Measurements from ENCODE around the gene AQP11. TPM values are rescaled to one million over a fixed set of nuclear protein-coding genes. Genes with fewer than 3 reads are reported as not detected.
"Not testable (repeated sequence)": the region's sequence is repeated elsewhere in the genome, so short reads cannot be mapped to it uniquely, and the experiment has no call there.

AQP11 gene
- total RNA-seq, 1 experiment from 2014 or later: 2.2 TPM

GRCh38 chr11:77630157-77630710 lies 40.5 kb downstream of the AQP11 start:
- H3K36me3 ChIP-seq (ENCODE audit: low read depth, low read length): peaks cover 40% of the 10 kb centered on the region
- ChIA-PET POLR2A (ENCODE audit: unreplicated experiment) (interaction anchor here (0.6 kb wide), 1 partner anchor 28 kb away, joined by 4 read pairs; no protein-coding TSS in a partner anchor), CTCF (no interaction called here)
- no peaks in the 10 kb centered on the region for H3K27me3 ChIP-seq (ENCODE audit: low read length)
- H3K9me3 ChIP-seq (ENCODE audit: low read length): no peaks in the 10 kb centered on the region
- no peaks in the 10 kb centered on the region for H3K4me1 ChIP-seq (ENCODE audit: insufficient read depth, low read length)
- no peak overlapping the region for H3K9ac ChIP-seq (ENCODE audit: low read length)
- H4K20me1 ChIP-seq (ENCODE audit: low read length): peaks cover 9% of the 10 kb centered on the region; the same call in 1 of the 2 replicates
- intact Hi-C loops (cut with micrococcal nuclease): no loop called here
- BruUV-seq (replicated peaks): no TSS peak
- H3F3A ChIP-seq (ENCODE audit: low read length, unreplicated experiment): no peaks in the 10 kb centered on the region
- H3K9me2 ChIP-seq (replicated peaks; ENCODE audit: low read length): no peaks in the 10 kb centered on the region
- H2AFZ ChIP-seq (ENCODE audit: low read length): no peak overlapping the region
- no peak overlapping the region for H3K4me3 ChIP-seq (ENCODE audit: low read length)
- no peak for DNase-seq
- H3K4me2 ChIP-seq (ENCODE audit: low read length): no peak overlapping the region
- TF ChIP-seq, protein P1, sequence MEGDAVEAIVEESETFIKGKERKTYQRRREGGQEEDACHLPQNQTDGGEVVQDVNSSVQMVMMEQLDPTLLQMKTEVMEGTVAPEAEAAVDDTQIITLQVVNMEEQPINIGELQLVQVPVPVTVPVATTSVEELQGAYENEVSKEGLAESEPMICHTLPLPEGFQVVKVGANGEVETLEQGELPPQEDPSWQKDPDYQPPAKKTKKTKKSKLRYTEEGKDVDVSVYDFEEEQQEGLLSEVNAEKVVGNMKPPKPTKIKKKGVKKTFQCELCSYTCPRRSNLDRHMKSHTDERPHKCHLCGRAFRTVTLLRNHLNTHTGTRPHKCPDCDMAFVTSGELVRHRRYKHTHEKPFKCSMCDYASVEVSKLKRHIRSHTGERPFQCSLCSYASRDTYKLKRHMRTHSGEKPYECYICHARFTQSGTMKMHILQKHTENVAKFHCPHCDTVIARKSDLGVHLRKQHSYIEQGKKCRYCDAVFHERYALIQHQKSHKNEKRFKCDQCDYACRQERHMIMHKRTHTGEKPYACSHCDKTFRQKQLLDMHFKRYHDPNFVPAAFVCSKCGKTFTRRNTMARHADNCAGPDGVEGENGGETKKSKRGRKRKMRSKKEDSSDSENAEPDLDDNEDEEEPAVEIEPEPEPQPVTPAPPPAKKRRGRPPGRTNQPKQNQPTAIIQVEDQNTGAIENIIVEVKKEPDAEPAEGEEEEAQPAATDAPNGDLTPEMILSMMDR (conservative IDR thresholded peaks at IDR 0.05; ENCODE audit: low read depth, low read length): no peak
- TF ChIP-seq EZH2 (IDR thresholded peaks at IDR 0.05; ENCODE audit: low read length, unreplicated experiment) (no peak), EZH2phosphoT487 (IDR thresholded peaks at IDR 0.05; ENCODE audit: borderline replicate concordance, low read length) (no peak)
- no peak for ATAC-seq
- H3K79me2 ChIP-seq (ENCODE audit: low read length): peaks cover 73% of the 10 kb centered on the region
- H3K27ac ChIP-seq (ENCODE audit: low read length): no peak overlapping the region

- DNase-seq; H3K9me2 ChIP-seq (replicated peaks; ENCODE audit: low read length); H3K9ac ChIP-seq (ENCODE audit: low read length); H3K4me3 ChIP-seq (ENCODE audit: low read length); H3K4me2 ChIP-seq (ENCODE audit: low read length); CTCF ChIA-PET; H3F3A ChIP-seq (ENCODE audit: low read length, unreplicated experiment); ATAC-seq; H3K9me3 ChIP-seq (ENCODE audit: low read length); POLR2A ChIA-PET (ENCODE audit: unreplicated experiment); BruUV-seq (replicated peaks); H3K27me3 ChIP-seq (ENCODE audit: low read length); H3K27ac ChIP-seq (ENCODE audit: low read length); H2AFZ ChIP-seq (ENCODE audit: low read length); intact Hi-C loops (cut with micrococcal nuclease): not testable (repeated sequence)
- Histone ChIP-seq H3K79me2 (ENCODE audit: low read length) (peaks cover 90% of the 10 kb centered on the region), H3K4me1 (ENCODE audit: insufficient read depth, low read length) (peaks cover 19% of the 10 kb centered on the region), H3K36me3 (ENCODE audit: low read depth, low read length) (peaks cover 18% of the 10 kb centered on the region; the same call in 1 of the 2 replicates), H4K20me1 (ENCODE audit: low read length) (peaks cover 17% of the 10 kb centered on the region)
Observed at GRCh38 chr11:77633926-77634325, 44.2 kb downstream of the AQP11 start.

DNA sequence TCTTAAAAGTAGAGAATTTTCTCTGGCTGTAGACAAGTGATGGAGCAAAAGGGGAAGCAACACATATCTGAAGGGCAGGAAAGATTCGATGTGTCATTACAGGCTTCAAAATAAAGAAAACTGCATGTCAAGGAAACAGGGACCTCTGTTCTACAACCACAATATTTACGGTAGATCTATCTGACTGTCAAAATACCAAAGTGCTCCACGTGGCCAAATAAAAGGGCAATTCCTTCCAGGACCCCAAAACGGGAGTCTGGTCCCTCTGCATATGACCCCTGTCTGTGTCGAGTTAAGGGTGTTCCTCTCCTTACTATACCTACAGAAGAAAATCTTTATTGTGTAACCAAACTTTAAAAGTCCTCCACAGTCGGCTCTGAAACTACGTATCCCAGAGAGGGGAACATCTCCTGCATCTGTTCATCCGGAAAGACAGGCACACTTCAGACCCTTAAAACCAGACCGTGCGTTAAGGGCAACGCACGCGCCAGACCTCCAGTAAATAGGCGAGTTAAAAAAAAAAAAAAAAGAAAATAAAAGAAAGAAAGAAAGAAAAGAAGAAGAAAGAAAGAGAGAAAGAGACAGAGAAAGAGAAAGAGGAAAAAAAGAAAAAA lies 47.1 kb downstream of the AQP11 start:
- Histone ChIP-seq H3K27ac (ENCODE audit: low read length) (peak overlapping the region; percentile 64; the same call in 1 of the 2 replicates), H3K36me3 (ENCODE audit: low read depth, low read length) (peaks cover 8% of the 10 kb centered on the region; the same call in 1 of the 2 replicates), H4K20me1 (ENCODE audit: low read length) (peaks cover 12% of the 10 kb centered on the region; the same call in 1 of the 2 replicates), H3K4me3 (ENCODE audit: low read length) (peak overlapping the region; percentile 85), H3F3A (ENCODE audit: low read length, unreplicated experiment) (no peaks in the 10 kb centered on the region), H2AFZ (ENCODE audit: low read length) (no peak overlapping the region; the same call in 1 of the 2 replicates), H3K4me2 (ENCODE audit: low read length) (peak overlapping the region; percentile 86), H3K4me1 (ENCODE audit: insufficient read depth, low read length) (peaks cover 19% of the 10 kb centered on the region), H3K79me2 (ENCODE audit: low read length) (peaks cover 64% of the 10 kb centered on the region), H3K9ac (ENCODE audit: low read length) (peak overlapping the region; percentile 93), H3K9me2 (replicated peaks; ENCODE audit: low read length) (no peaks in the 10 kb centered on the region), H3K9me3 (ENCODE audit: low read length) (no peaks in the 10 kb centered on the region), H3K27me3 (ENCODE audit: low read length) (no peaks in the 10 kb centered on the region)
- ChIA-PET CTCF (interaction anchor here (0.7 kb wide), 1 partner anchor 362 kb away, joined by 3 read pairs; no protein-coding TSS in a partner anchor), POLR2A (ENCODE audit: unreplicated experiment) (no interaction called here)
- TF ChIP-seq, protein P1 (conservative IDR thresholded peaks at IDR 0.05; ENCODE audit: low read depth, low read length): no peak
- TF ChIP-seq EZH2phosphoT487 (IDR thresholded peaks at IDR 0.05; ENCODE audit: borderline replicate concordance, low read length) (no peak), EZH2 (IDR thresholded peaks at IDR 0.05; ENCODE audit: low read length, unreplicated experiment) (no peak)
- BruUV-seq (replicated peaks): TSS peak; percentile 72
- intact Hi-C loops (cut with micrococcal nuclease): loop anchor here (1.0 kb wide), 3 partner anchors 35 to 357 kb away; partner anchors contain the start of genes AAMDC and INTS4
- ATAC-seq (no peak), DNase-seq (no peak)
